GM18951 (cell line): Measurements from ENCODE around the gene SCGB3A1.

Source experiments
- POLR2A ChIP-seq: IDR thresholded peaks from 4 replicates; pipeline ENCODE4 v1.6.1; 2011; ENCODE audit warnings: mild to moderate bottlenecking; ENCODE audit not compliant: insufficient read length, insufficient read depth; ENCODE audit errors: extremely low read depth
- in situ Hi-C: fragments of 300-500 bp; cut with MboI; formaldehyde crosslinking; loops from one replicate; pipeline ENCODE4 v1.12.0; 2022; ENCODE audit warnings: low sequenced_read_pairs, mixed read lengths, inconsistent platforms; ENCODE audit not compliant: unreplicated experiment

SCGB3A1 gene

GRCh38 chr5:180596668-180597231 is 5.5 kb upstream of the SCGB3A1 start:
- in situ Hi-C loops = no loop called here

GRCh38 chr5:180596115-180596667 is 4.9 kb upstream of the SCGB3A1 start:
- TF ChIP-seq POLR2A = no peak
- in situ Hi-C loops = no loop called here

More at GRCh38 chr5:180596668-180597231, 5.5 kb upstream of the SCGB3A1 start:
- no peak for TF ChIP-seq POLR2A

GRCh38 chr5:180595381-180596114 is 4.2 kb upstream of the SCGB3A1 start:
- TF ChIP-seq POLR2A = no peak
- in situ Hi-C loops = no loop called here

GRCh38 chr5:180595046-180595379 is 3.7 kb upstream of the SCGB3A1 start:
- in situ Hi-C loops = no loop called here
- no peak for TF ChIP-seq POLR2A

GRCh38 chr5:180594311-180595045 is 3.2 kb upstream of the SCGB3A1 start:
- TF ChIP-seq POLR2A = no peak
- in situ Hi-C loops = no loop called here

GRCh38 chr5:180593446-180594206 is 2.3 kb upstream of the SCGB3A1 start:
- in situ Hi-C loops = no loop called here

GRCh38 chr5:180592176-180592575 is 877 bp upstream of the SCGB3A1 start:
- no peak for TF ChIP-seq POLR2A

More at GRCh38 chr5:180593446-180594206, 2.3 kb upstream of the SCGB3A1 start:
- TF ChIP-seq POLR2A = no peak

GRCh38 chr5:180590543-180591310 is 572 bp downstream of the SCGB3A1 start:
- in situ Hi-C loops = no loop called here
- no peak for TF ChIP-seq POLR2A

More at GRCh38 chr5:180592176-180592575, 877 bp upstream of the SCGB3A1 start:
- in situ Hi-C loops = no loop called here

GRCh38 chr5:180589771-180590542 is 1.3 kb downstream of the SCGB3A1 start:
- in situ Hi-C loops = no loop called here
- TF ChIP-seq POLR2A = no peak

GRCh38 chr5:180586870-180587269 is 4.4 kb downstream of the SCGB3A1 start:
- no peak for TF ChIP-seq POLR2A

GRCh38 chr5:180586204-180586603 is 5.1 kb downstream of the SCGB3A1 start:
- no peak for TF ChIP-seq POLR2A
- in situ Hi-C loops = no loop called here

More at GRCh38 chr5:180586870-180587269, 4.4 kb downstream of the SCGB3A1 start:
- in situ Hi-C loops = no loop called here

- in situ Hi-C loops = no loop called here
- TF ChIP-seq POLR2A = no peak
Measured at GRCh38 chr5:180583738-180584137, 7.6 kb downstream of the SCGB3A1 start.

GRCh38 chr5:180580681-180581080 is 10.6 kb downstream of the SCGB3A1 start:
- in situ Hi-C loops = no loop called here
- TF ChIP-seq POLR2A = no peak
